ENCODE measurements around the gene SSH2.
A peak's percentile ranks its signal among the peaks of the same experiment; 100 is the strongest.
"Not testable (repeated sequence)": the region's sequence is repeated elsewhere in the genome, so short reads cannot be mapped to it uniquely, and the experiment has no call there.

Gene SSH2, protein sequence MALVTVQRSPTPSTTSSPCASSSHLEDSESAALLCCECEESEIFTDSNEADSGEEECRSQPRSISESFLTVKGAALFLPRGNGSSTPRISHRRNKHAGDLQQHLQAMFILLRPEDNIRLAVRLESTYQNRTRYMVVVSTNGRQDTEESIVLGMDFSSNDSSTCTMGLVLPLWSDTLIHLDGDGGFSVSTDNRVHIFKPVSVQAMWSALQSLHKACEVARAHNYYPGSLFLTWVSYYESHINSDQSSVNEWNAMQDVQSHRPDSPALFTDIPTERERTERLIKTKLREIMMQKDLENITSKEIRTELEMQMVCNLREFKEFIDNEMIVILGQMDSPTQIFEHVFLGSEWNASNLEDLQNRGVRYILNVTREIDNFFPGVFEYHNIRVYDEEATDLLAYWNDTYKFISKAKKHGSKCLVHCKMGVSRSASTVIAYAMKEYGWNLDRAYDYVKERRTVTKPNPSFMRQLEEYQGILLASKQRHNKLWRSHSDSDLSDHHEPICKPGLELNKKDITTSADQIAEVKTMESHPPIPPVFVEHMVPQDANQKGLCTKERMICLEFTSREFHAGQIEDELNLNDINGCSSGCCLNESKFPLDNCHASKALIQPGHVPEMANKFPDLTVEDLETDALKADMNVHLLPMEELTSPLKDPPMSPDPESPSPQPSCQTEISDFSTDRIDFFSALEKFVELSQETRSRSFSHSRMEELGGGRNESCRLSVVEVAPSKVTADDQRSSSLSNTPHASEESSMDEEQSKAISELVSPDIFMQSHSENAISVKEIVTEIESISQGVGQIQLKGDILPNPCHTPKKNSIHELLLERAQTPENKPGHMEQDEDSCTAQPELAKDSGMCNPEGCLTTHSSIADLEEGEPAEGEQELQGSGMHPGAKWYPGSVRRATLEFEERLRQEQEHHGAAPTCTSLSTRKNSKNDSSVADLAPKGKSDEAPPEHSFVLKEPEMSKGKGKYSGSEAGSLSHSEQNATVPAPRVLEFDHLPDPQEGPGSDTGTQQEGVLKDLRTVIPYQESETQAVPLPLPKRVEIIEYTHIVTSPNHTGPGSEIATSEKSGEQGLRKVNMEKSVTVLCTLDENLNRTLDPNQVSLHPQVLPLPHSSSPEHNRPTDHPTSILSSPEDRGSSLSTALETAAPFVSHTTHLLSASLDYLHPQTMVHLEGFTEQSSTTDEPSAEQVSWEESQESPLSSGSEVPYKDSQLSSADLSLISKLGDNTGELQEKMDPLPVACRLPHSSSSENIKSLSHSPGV (N-terminal part only)

DNA sequence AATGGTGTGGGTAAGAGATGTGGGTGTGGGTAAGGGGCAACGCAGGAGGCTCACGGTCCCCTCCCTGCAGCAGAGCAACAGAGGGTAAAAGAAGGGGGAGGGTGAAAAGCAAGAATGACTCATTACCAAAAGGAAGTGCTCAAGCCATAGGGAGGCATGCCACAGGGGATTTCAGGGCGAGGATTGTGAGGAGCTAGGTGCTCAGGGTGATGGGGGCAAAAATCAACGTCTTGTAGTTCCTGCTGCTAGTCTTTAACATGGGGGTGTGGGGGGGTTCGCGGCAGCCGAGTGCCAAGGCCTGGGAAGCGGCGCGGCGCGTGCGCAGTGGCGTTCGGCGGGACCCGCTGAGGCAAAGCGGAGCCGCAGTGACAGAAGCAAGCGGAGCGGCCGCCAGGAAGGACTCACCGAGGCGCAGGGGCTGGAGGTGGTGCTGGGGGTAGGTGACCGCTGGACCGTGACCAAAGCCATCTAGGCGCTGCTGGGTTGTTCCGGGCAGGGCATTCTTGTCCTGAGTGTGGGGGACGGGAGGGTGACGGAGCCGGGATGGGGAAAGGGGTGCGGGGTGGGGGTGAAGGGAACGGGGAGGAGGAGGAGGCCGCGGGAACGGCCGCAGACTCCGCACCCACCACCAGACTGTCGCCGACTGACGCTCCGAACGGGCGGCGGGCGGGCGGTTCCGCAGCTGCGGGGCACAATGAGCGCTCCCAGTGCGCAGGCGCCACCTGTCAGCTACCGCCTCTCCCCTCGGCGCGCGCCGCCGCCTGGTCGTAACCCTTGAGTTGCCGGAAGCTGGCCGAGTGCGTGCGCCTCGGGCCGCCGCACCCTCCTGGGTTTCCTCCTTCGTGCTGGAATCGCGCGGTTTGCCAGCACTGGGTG lies at the start of gene SSH2:
TSS of gene SSH2 (minus strand) at position 696 of the 876 bp plus-strand sequence. CDS start at position 468, 228 bp downstream.
- peak; percentile 96 to 99 for DNase-seq

DNA sequence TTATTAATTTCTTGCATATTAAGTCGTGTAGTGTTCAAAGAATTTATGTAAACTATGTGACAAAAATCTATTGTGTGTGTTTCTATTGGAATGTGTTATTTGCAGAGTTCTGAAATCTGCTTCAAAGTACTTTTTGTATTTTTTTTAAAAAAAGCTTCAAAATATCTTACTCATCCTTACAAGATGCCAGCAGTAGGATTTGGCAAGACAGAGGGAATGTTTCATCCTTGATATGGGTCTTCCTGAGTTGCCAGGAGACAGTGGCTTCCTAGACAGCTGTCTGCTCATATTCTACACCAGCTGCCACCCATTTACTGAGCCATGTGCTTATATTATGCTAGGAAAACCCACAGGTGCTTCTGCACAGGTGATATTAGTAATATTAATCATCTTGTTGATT lies 47.8 kb upstream of the SSH2 start:
- no peak for DNase-seq

DNA sequence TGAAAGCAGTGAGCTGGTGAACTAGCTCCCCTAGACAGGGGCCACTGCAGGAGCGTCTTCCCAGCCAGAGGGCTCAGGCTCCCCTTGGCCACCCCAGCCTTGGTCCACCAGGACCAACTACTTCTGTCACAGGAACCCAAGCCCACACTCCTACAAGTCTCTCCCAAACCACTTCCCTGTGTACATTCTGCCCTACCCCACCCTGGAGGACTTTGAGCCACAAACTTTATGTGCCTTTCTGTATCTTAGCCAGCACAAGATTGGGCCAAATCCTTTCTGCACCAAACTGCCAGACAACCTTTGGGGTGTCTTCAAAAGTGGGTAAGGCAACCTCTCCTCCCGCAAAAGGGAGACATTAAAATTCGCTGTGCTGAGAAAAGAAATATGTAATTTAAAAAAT lies 43.0 kb upstream of the SSH2 start:
- DNase-seq, result no peak

DNA sequence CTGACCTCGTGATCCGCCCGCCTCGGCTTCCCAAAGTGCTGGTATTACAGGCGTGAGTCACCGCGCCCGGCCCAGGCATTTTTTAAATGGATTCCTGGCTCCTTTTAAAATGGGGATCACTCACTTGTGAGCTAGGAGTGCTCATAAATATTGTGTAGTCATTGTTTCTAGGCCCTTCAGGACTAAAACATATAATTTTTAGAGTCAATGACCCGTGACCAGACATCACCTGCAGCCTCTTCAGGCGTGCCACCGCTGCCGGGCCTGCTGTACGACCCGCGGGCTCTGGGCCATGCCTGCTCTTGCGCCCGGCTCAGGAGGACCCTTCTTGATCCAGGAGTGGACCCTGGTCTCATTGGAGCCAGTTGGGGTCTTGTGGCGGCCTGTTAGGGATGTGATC lies 42.2 kb upstream of the SSH2 start:
- DNase-seq, result peak; percentile 10 to 24

DNA sequence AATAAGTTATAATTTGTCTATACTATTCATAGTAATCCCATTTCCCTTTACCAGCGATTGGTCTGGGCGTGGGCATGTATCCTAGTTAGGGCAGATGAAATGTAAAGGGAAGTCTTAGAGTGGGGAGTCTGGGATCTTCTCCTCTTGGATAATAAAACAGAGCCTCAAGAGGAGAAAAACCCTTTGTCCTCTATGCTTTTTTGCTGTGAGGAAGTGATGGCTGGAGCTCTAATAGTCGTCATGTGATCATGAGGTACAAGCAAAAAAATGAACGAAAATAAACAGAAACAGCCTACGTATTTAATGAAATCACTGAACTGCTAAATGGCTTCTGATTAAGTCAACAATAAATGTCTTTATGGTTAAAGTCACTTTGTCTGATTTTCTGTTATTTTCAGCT lies 38.2 kb upstream of the SSH2 start:
- no peak for DNase-seq

DNA sequence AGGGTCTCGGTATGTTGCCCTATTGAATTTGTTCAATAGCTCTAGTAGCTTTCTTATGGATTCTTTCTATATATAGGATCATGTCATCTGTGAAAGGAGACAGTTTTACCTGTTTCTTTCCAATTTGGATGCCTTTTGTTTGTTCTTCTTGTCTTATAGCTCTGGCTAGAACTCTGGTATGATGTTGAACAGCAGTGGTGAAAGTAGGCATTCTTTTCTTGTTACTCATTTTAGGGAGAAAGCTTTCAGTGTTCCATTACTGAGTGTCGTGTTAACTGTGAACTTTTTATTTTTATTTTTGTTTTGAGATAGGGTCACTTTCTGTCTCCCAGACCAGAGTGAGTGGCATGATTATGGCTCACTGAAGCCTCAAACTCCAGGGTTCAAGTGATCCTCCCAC lies 32.6 kb upstream of the SSH2 start:
- DNase-seq, result no peak

DNA sequence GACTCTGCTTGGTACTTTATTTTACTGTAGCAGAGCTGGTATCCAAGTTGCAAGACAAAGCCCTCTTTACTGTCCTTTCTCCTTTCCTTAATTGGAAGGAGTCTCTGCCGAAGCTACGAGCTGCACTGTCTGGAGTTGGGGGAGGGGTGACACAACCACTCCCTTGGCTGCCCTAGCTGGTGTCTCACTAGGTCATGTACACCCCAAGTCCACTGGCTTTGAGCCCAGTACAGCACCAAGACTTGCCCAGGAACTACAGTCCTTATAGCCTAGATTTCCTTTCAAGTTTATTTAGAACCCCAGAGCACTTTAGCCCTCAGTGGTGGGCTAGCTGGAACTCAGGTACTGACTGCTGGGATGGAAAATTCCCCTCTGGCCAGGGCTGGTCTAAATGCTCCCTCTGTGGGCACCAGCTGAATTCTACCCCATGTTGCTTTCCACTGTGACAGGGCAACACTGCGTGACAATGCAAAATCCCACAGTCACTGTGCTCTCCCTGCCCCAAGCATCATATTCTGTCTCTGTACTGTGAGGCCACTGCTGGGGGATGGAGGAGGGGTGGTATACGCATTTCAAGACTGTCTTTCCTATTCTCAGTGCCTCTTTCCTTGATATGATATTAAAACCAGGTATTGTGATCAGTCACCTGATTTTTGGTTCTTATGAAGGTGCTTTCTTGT lies 29.8 kb upstream of the SSH2 start:
- DNase-seq, result no peak

DNA sequence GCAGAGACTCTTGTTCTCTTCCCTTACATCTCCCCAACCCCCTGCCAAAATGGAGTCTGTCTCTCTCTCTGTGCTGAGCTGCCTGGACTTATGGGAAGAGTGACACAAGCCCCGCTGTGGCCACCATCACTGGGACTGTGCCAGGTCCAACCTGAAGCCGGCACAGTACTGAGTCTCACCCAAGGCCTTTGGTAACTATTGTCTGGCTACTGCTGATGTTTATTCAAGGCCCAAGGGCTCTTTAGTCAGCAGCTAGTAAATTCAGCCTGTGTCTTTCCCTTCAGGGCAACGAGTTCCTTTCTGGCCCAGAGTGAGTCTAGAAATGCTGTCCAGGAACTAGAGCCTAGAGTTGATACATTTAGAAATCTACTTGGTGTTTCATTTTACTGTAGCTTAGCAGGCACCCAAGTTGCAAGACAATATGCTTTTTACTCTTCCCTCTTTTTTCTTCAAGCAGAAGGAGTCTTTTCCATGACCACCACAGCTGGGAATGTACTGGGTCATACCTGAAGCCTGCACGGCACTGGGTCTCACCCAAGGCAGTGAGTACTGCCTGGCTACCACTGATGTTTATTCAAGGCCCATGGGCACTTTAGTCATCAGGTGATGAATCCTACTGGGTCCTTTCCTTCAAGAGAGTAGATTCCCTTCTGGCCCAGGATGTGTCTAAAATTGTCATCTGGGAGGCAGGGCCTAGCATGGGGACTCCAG lies 29.1 kb upstream of the SSH2 start:
- DNase-seq, result no peak

DNA sequence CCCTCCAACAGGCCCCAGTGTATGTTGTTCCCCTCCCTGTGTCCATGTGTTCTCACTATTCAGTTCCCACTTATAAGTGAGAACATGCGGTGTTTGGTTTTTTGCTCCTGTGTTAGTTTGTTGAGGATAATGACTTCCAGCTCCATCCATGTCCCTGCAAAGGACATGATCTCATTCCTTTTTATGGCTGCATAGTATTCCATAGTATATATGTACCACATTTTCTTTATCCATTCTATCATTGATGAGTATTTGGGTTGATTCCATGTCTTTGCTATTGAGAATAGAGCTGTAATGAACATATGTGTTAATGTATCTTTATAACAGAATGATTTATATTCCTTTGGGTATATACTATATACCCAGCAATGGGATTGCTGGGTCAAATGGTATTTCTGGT lies 27.5 kb upstream of the SSH2 start:
- not testable (repeated sequence) for DNase-seq

DNA sequence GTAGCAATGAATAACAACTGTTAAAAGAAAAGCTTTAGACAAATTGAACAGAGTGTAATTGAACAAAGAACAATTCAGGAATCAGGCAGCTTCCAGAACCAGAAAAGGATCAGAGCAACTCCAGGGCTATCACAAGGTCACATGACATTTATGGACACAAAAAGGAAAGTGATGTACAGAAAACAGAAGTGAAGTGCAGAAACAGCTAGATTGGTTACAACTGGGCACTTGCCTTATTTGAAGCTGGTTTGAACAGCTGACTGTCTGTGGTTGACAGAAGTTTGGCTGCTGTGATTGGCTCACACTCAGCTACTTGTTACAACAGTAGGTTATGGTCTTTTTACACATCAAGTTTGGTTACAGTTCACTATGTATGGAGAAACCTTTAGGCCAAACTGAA lies 26.2 kb upstream of the SSH2 start:
- DNase-seq, result no peak

DNA sequence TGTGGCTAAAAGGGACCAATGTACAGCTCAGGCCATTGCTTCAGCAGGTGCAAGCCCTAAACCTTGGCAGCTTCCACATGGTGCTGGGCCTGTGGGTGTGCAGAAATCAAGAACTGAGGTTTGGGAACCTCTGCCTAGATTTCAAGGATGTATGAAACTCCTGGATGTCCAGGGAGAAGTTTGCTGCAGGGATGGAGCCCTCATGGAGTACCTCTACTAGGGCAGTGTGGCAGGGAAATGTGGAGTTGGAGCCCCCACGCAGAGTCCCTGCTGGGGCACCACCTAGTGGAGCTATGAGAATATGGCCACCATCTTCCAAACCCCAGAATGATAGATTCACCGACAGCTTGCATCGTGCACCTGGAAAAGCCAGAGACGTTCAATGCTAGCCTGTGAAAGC lies 24.4 kb upstream of the SSH2 start:
- DNase-seq, result peak in 1 of 2 experiments; percentile 4

DNA sequence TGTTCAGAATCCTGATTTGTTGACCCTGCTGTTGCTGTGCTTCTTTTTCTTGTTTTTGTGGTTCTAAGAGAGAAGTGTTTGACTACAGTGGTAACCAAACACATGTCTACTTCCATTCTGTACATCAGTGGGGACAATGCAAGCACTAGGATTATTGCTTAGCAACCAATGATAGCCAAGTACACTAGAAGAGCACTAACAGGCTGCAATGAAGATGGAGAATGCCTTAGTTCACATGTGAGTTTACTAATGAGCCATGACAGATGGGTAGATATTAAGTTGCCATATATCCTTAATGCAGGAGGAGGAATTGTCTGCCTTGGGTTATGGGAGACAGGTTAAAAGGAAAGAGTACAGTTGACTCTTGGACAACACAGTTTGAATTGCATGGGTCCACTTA lies 19.7 kb upstream of the SSH2 start:
- peak in 1 of 2 experiments; percentile 9 for DNase-seq

DNA sequence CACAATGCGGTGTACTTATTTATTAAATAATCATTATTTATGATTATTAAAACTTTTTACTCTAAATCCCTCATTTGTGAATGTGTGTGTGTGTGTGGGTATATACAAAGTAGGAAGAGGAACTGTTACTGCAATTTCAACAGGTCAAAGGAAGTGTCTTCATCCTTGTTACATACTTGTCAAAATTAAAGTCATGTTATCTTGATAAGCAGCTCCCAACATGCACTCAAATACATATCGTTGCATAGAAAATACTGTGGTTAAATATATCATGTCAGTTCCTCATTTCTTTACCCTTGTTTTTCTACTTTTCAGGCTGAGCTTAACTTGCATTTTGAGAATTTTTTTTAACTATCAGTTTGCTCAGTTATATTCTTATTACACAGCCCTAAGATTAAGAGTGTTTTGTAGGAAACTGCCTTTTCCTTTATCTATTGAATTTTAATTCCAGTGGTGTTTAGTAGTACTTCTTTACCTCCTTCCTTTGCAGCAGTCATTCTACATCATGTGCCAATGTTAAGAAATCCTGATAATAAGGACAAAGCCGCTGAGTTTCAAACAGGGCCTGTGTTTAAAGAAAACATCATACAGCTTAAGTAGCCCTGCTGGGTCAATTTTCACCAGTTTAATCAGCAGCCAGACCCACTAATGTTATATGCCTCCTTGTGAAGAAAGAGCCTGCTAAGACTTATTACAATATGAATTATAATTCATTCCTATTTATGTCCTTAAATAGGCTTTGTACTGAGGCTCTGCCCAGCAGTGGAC lies 18.6 kb upstream of the SSH2 start:
- no peak for DNase-seq

DNA sequence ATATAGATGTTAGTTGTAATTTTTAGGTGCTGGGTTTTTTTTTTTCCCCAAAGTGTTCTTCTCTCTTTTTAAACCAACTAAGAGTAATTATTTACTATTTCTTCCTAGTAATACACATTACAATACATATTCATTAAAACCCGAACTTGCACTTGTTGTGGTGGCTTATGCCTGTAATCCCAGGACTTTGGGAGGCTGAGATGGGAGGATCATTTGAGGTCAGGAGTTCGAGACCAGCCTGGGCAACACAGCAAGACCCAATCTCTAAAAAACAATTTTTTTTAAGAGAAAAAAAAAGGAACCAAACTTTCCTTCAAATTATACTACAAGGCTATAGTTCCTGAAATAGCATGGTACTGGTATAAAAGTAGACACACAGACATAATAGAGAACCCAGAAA lies 15.3 kb upstream of the SSH2 start:
- DNase-seq, result no peak

DNA sequence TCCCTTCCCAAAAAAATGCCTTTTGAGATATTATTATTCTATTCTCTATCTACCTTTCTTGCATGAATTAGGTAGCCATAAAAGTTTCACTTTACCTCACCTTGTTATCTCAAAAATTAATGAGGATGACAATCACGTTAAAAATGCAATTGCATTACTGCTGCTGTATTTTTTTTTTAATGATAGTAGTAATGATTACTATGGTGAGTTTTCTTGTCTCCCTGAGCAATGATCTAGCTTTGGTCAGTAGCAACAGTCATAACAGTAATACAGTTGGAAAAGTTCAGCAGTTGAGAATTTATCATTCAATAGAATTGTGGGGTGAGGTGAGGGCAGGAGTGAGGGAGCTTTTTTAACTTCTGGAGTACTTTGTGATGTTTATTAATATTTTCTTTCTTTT lies 11.3 kb upstream of the SSH2 start, which contains the start of gene EFCAB5:
TSS of gene EFCAB5 (plus strand) at position 301 of the 400 bp plus-strand sequence. CDS start 163 bp downstream, outside the sequence.
- no peak for DNase-seq

DNA sequence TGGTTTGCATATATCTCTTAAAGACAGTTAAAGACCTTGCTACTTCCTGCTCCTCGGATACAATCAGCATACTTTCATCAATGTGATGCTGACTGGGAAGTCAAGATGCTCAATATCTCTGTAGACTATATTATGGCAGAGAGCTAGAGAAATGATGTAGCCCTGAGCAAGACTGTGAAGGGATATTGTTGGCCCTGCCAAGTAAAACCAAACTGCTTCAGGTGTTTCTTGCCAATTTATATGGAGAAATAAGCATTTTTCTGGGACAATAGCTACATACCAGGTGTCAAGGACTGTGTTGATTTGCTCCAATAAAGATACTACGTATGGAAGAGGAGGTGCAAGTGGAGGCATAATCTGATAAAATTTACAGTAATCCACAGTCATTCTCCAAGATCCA lies 6.7 kb upstream of the SSH2 start:
- no peak for DNase-seq

DNA sequence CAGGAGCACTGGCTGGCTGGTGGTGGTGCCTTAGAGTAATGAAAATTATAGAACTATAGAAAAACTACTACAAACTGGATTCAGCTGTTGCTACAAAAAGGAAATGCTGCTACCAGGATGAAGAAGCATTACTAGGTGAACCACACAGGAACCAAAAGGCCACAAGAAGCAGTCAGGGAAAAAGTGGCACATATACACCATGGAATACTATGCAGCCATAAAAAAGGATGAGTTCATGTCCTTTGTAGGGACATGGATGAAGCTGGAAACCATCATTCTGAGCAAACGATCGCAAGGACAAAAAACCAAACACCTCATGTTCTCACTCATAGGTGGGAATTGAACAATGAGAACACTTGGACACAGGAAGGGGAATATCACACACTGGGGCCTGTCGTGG lies 5.9 kb upstream of the SSH2 start:
- DNase-seq, result not testable (repeated sequence)

DNA sequence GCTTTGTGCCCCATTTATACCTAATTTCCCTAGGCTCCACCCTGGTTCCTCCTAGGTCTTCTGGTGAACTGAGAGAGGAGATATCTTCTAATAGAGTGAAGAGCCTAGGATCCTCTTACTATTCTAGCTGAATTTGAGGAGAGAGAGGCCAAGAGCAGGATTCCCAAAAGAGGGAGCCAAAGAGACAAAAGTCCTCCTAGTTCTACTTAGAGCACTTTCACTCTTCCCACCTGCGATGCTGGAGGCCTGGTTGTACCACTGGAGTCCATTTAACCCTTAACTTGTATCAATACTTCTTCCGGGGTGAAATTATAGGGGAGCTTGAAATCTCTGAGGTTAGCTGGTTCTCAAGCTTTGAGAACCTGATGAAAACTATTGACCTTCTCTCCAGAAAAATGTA lies 3.4 kb upstream of the SSH2 start:
- peak; percentile 61 to 80 for DNase-seq

DNA sequence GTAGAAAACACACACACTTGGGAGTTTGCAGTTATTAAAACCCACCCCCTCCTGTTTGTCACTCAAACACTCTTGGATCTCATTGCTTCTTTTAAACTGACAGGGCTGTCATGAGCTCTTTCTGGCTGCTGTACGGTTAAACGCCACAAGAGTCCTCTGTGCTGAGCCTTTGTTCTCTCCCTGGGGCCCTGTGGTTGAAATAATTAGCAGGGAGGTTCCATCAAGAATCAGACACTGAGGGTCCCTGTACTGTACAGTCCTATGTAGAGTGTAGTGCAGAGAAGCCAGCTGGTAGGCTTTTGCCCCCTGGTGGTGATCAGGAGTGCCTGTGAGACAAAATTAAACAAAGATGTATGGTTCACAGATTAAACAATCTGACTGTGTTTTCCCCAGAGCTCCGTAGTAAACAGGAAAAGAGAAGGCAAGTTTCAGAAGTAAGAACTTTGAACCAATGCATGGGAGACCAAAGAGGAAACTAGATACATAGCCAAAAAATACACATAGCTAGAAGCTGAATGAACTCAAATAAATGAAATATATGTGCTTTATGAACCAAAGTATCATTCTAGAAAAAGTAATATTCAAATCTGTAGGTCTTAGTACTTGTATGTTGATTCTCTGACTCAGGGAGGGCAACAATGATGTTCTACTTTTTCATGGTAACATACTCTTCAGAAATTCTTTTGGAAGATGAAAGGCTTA lies 1.4 kb upstream of the SSH2 start:
- peak; percentile 99 for DNase-seq

All from NCI-H526 (cell line).